GM12878 (cell line): ENCODE results near the gene NECAB3. TPM values are rescaled to one million over a fixed set of nuclear protein-coding genes. Genes with fewer than 3 reads are reported as not detected.

Experiments
- ATAC-seq: fragments of 200-7000 bp; cut with Tn5 transposase; 3 replicates; pipeline ENCODE4 v1.9.1; 2020; ENCODE audit warnings: mild to moderate bottlenecking, moderate library complexity
- BruUV-seq: library from RNA; stranded (reverse); fragments of 400-500 nt; replicated peaks from 2 replicates; lab custom pipeline; 2021; lab: Mats Ljungman, UMichigan
- CTCF ChIA-PET: fragments of 300-600 bp; sonication (Branson Sonifier 250); formaldehyde crosslinking; extraction: SDS; loops from one replicate; lab custom pipeline; 2021; ENCODE audit warnings: inconsistent platforms; lab: Yijun Ruan, JAX
- POLR2A ChIA-PET: fragments of 350-600 bp; formaldehyde crosslinking; extraction: SDS; loops from one replicate; lab custom pipeline; 2021; ENCODE audit warnings: inconsistent platforms; lab: Charles Lee
- RAD21 ChIA-PET: fragments of 300-600 bp; sonication (Branson Sonifier 250); formaldehyde crosslinking; loops from one replicate; lab custom pipeline; 2023; ENCODE audit warnings: antibody characterized with exemption; ENCODE audit not compliant: unreplicated experiment; lab: Charles Lee
- SMC1A ChIA-PET: fragments of 300-600 bp; sonication (Branson Sonifier 250); formaldehyde crosslinking; loops from one replicate; lab custom pipeline; 2023; ENCODE audit not compliant: unreplicated experiment, uncharacterized antibody; lab: Charles Lee
- DNase-seq: peaks from one replicate; pipeline ENCODE4 v3.0.0-alpha.2; 2011; ENCODE audit warnings: low read depth, low spot score
- FAIRE-seq: peaks from 3 replicates; lab custom pipeline; 2011; peaks lifted over from hg19 to GRCh38; lab: Jason Lieb, UNC
- H2AFZ ChIP-seq: 2 replicates; pipeline ENCODE4 v1.6.0; 2011; ENCODE audit warnings: low read depth, low read length, control low read depth; ENCODE audit not compliant: control insufficient read depth
- H3K27ac ChIP-seq: 2 replicates; pipeline ENCODE4 v1.5.1; 2011; ENCODE audit warnings: control low read depth; ENCODE audit not compliant: control insufficient read depth, insufficient read depth
- H3K27me3 ChIP-seq, 2 experiments: replicated peaks in 1 of 2; 2 replicates each; pipeline versions ENCODE4 v1.6.0 to v1.6.1; 2011; ENCODE audit warnings: low read length in 1 of 2; ENCODE audit not compliant: control insufficient read depth in 2 of 2, insufficient read depth in 2 of 2
- H3K36me3 ChIP-seq, 2 experiments: 2 replicates each; pipeline ENCODE4 v1.5.1; 2011; ENCODE audit warnings: low read length in 1 of 2; ENCODE audit not compliant: control insufficient read depth in 2 of 2, insufficient read depth in 2 of 2
- H3K4me1 ChIP-seq: 2 replicates; pipeline ENCODE4 v1.6.1; 2011; ENCODE audit warnings: mild to moderate bottlenecking, low read length, moderate library complexity, mixed read lengths; ENCODE audit not compliant: control insufficient read depth, insufficient read depth
- H3K4me2 ChIP-seq: 2 replicates; pipeline ENCODE4 v1.6.0; 2011; ENCODE audit warnings: control low read depth; ENCODE audit not compliant: control insufficient read depth, insufficient read depth
- H3K4me3 ChIP-seq: fragments of 200-600 bp; sonication (generic); 2 replicates; pipeline ENCODE4 v1.5.1; 2016
- H3K79me2 ChIP-seq: 2 replicates; pipeline ENCODE4 v1.6.0; 2011; ENCODE audit warnings: low read length; ENCODE audit not compliant: control insufficient read depth, insufficient read depth
- H3K9ac ChIP-seq: 2 replicates; pipeline ENCODE4 v1.8.0; 2011; ENCODE audit warnings: low read length, control low read depth, mixed read lengths; ENCODE audit not compliant: control insufficient read depth, insufficient read depth
- H3K9me3 ChIP-seq: replicated peaks from 3 replicates; pipeline ENCODE4 v1.5.1; 2011; ENCODE audit warnings: mild to moderate bottlenecking, low read length; ENCODE audit not compliant: control insufficient read depth, insufficient read depth
- H4K20me1 ChIP-seq: 2 replicates; pipeline ENCODE4 v1.6.0; 2011; ENCODE audit not compliant: control insufficient read depth, insufficient read depth
- ASH2L ChIP-seq: fragments of 300-600, 200-600 bp; sonication (generic); IDR thresholded peaks from 2 replicates; pipeline ENCODE4 v1.6.1; 2017; ENCODE audit warnings: low read depth, mild to moderate bottlenecking, borderline replicate concordance
- BCLAF1 ChIP-seq: fragments of 450-650 bp; IDR thresholded peaks from 2 replicates; pipeline ENCODE4 v1.6.1; 2017; ENCODE audit warnings: antibody characterized with exemption, mild to moderate bottlenecking, moderate library complexity
- CHD1 ChIP-seq: IDR thresholded peaks from 2 replicates; pipeline ENCODE4 v1.6.1; 2012; ENCODE audit warnings: low read depth, low read length, improper control_type of control experiment
- EGR1 ChIP-seq, 2 experiments: IDR thresholded peaks; 1 replicate in 1 of 2; 2 replicates in 1 of 2; pipeline ENCODE4 v1.6.1; 2011 to 2012; ENCODE audit warnings: low read depth in 2 of 2, low read length in 2 of 2, borderline replicate concordance in 1 of 2, mild to moderate bottlenecking in 1 of 2, moderate library complexity in 1 of 2
- EP300 ChIP-seq, 2 experiments: fragments of 150-350 bp in 1 of 2; IDR thresholded peaks; 2 replicates each; pipeline ENCODE4 v1.6.1; 2011 to 2012; ENCODE audit warnings: low read depth in 2 of 2, low read length in 2 of 2, borderline replicate concordance in 1 of 2, improper control_type of control experiment in 1 of 2, inconsistent platforms in 1 of 2; ENCODE audit not compliant: control insufficient read depth in 1 of 2
- HDAC6 ChIP-seq: fragments of 200-600 bp; sonication (generic); IDR thresholded peaks from one replicate; pipeline ENCODE4 v1.8.0; 2017; ENCODE audit warnings: antibody characterized with exemption; ENCODE audit not compliant: unreplicated experiment
- KAT2A ChIP-seq: conservative IDR thresholded peaks from 2 replicates; pipeline ENCODE4 v1.6.1; 2011; ENCODE audit warnings: low read depth, low read length; ENCODE audit not compliant: control insufficient read depth
- NKRF ChIP-seq: fragments of 450-650 bp; conservative IDR thresholded peaks from 2 replicates; pipeline ENCODE4 v1.6.1; 2017; ENCODE audit warnings: mild to moderate bottlenecking, moderate library complexity
- RELA ChIP-seq: fragments of 450-650 bp; IDR thresholded peaks from 2 replicates; pipeline ENCODE4 v1.8.0; 2014; ENCODE audit warnings: borderline replicate concordance; ENCODE audit not compliant: partially characterized antibody
- RUNX3 ChIP-seq: IDR thresholded peaks from 2 replicates; pipeline ENCODE4 v1.6.1; 2012; ENCODE audit warnings: low read length, inconsistent platforms
- SIN3A ChIP-seq: IDR thresholded peaks from 2 replicates; pipeline ENCODE4 v1.6.1; 2012; ENCODE audit warnings: low read depth, low read length, improper control_type of control experiment
- SPI1 ChIP-seq: IDR thresholded peaks from 2 replicates; pipeline ENCODE4 v1.6.1; 2011; ENCODE audit warnings: low read depth, mild to moderate bottlenecking, low read length, moderate library complexity, borderline replicate concordance; ENCODE audit not compliant: insufficient read depth
- ZBED1 ChIP-seq: IDR thresholded peaks from 2 replicates; pipeline ENCODE4 v1.6.1; 2016; ENCODE audit warnings: borderline replicate concordance
- WGBS: methylation state at CpG from one replicate; pipeline ENCODE4 v1.1.6; 2016; ENCODE audit warnings: low lambda C conversion rate; ENCODE audit not compliant: insufficient replicate concordance, insufficient coverage; ENCODE audit errors: missing lambda C conversion rate; 5-methylcytosine and 5-hydroxymethylcytosine counted together
- in situ Hi-C: fragments of 300-500 bp; cut with MboI; formaldehyde crosslinking; loops from 9 replicates; pipeline ENCODE4 v1.14.3; 2018; ENCODE audit warnings: mixed read lengths
- intact Hi-C: fragments of 100-400 bp; cut with micrococcal nuclease; formaldehyde crosslinking; loops from one replicate; pipeline ENCODE4 v1.14.2; 2022; ENCODE audit not compliant: unreplicated experiment
- polyA plus RNA-seq, 11 experiments: library from polyadenylated mRNA; depleted of rRNA in 4 of 11; unstranded in 6 of 11; stranded (reverse) in 5 of 11; fragments of >200 nt; fragmentation: Nextera tagmentation in 4 of 11; fragmentation: Illumina TruSeq in 1 of 11; extraction: Ambion mirVana in 4 of 11; extraction: Trizol in 1 of 11; gene quantifications; 1 replicate in 1 of 11; 2 replicates in 10 of 11; pipeline versions ENCODE4 v1.2.1 to v1.2.3, GENCODE V29; 2011 to 2016; ENCODE audit warnings: inconsistent platforms in 2 of 11, missing spikeins in 2 of 11, low read depth in 1 of 11
- total RNA-seq, 4 experiments: library from RNA; depleted of rRNA in 3 of 4; stranded (reverse); fragments of >200 nt in 3 of 4; fragmentation: Illumina TruSeq in 1 of 4; extraction: Trizol in 1 of 4; gene quantifications; 2 replicates each; pipeline versions ENCODE4 v1.2.1 to v1.2.3, GENCODE V29; 2013 to 2021

Gene NECAB3
- total and polyA plus RNA-seq, 10 of the 15 experiments (the other 5 are each of a cell fraction or from before 2014, with no cell fraction given), result 0.21 to 17.0 (median 7.2) TPM

- no peak for DNase-seq
- RAD21 ChIA-PET, result no interaction called here
- POLR2A ChIA-PET, result no interaction called here
Measured at GRCh38 chr20:33645072-33645358, 29.2 kb downstream of the NECAB3 start.

More at GRCh38 chr20:33645072-33645358, 29.2 kb downstream of the NECAB3 start:
- Histone ChIP-seq H3K4me2 (no peak overlapping the region), H3K9ac (no peak overlapping the region), H3K36me3 (peaks cover 4 to 5% of the 10 kb centered on the region in 2 experiments; a peak in 3 of 4 replicates), H3K27ac (no peak overlapping the region), H3K9me3 (no peaks in the 10 kb centered on the region), H3K4me3 (no peak overlapping the region), H2AFZ (no peak overlapping the region), H3K4me1 (peaks cover 18% of the 10 kb centered on the region), H3K27me3 (no peaks in the 10 kb centered on the region), H4K20me1 (peaks cover 4% of the 10 kb centered on the region; the same call in 1 of the 2 replicates), H3K79me2 (no peaks in the 10 kb centered on the region)
- FAIRE-seq (no peak), ATAC-seq (no peak)
- TF ChIP-seq SIN3A (no peak), KAT2A (no peak), ZBED1 (no peak), SPI1 (no peak), CHD1 (no peak), EP300 (IDR thresholded peaks at IDR 0.05; ENCODE audit: borderline replicate concordance in 1 of 2, control insufficient read depth in 1 of 2, low read depth in 2 of 2, low read length in 2 of 2) (no peak), ASH2L (no peak), HDAC6 (no peak), RELA (no peak), EGR1 (IDR thresholded peaks at IDR 0.05; ENCODE audit: borderline replicate concordance in 1 of 2, low read depth in 2 of 2, low read length in 2 of 2) (no peak), NKRF (no peak), RUNX3 (no peak), BCLAF1 (no peak)
- ChIA-PET SMC1A (no interaction called here), CTCF (interaction anchor here (0.9 kb wide), 1 partner anchor 191 kb away, joined by 3 read pairs; no protein-coding TSS in a partner anchor)
- intact Hi-C loops, result no loop called here
- in situ Hi-C loops, result no loop called here
- no TSS peak for BruUV-seq
- WGBS, result 100% methylated on average over 4 of the region's 4 CpGs
